HepG2 (cell line): Measurements from ENCODE around the gene CITED4. TPM values are rescaled to one million over a fixed set of nuclear protein-coding genes. Genes with fewer than 3 reads are reported as not detected.

Experiments used
- EP300 ChIP-seq, 3 experiments: sonication (generic) in 1 of 3; formaldehyde crosslinking in 1 of 3; IDR thresholded peaks; 2 replicates each; pipeline versions ENCODE4 v1.5.1 to v1.6.1; 2011 to 2020; ENCODE audit warnings: low read depth in 2 of 3, low read length in 2 of 3, borderline replicate concordance in 1 of 3, improper control_type of control experiment in 1 of 3, mild to moderate bottlenecking in 1 of 3, missing genetic modification reagents in 1 of 3, moderate library complexity in 1 of 3
- FOSL2 ChIP-seq: sonication (generic); formaldehyde crosslinking; IDR thresholded peaks from 2 replicates; pipeline ENCODE4 v1.4.0; 2020; ENCODE audit warnings: missing genetic modification reagents
- GABPA ChIP-seq, 2 experiments: IDR thresholded peaks; 2 replicates each; pipeline ENCODE4 v1.6.1; 2011 to 2016; ENCODE audit warnings: low read depth in 2 of 2, low read length in 1 of 2, missing biosample characterization in 1 of 2, missing genetic modification characterization in 1 of 2
- GATAD2A ChIP-seq: IDR thresholded peaks from 2 replicates; pipeline ENCODE4 v1.6.1; 2016
- HDAC2 ChIP-seq: sonication (generic); formaldehyde crosslinking; IDR thresholded peaks from 2 replicates; pipeline ENCODE4 v1.4.0; 2020; ENCODE audit warnings: missing genetic modification reagents
- HNRNPH1 ChIP-seq: fragments of 200-400 bp; formaldehyde crosslinking; optimal IDR thresholded peaks from 2 replicates; pipeline ENCODE3; 2017; ENCODE audit warnings: mild to moderate bottlenecking, low read depth, low read length
- KDM5A ChIP-seq: fragments of 200-600 bp; sonication (generic); IDR thresholded peaks from 2 replicates; pipeline ENCODE4 v1.7.0; 2018; ENCODE audit warnings: antibody characterized with exemption, mild to moderate bottlenecking, low read length, borderline replicate concordance
- ZBTB8A ChIP-seq: sonication (generic); formaldehyde crosslinking; IDR thresholded peaks from 2 replicates; pipeline ENCODE4 v1.4.0; 2020; ENCODE audit warnings: mild to moderate bottlenecking, low read depth, missing genetic modification reagents, borderline replicate concordance
- polyA plus RNA-seq, 8 experiments: library from polyadenylated mRNA; depleted of rRNA in 3 of 8; stranded (reverse) in 7 of 8; unstranded in 1 of 8; fragments of >200 nt; fragmentation: Illumina TruSeq in 4 of 8; extraction: Trizol in 4 of 8; gene quantifications; 2 replicates each; pipeline versions ENCODE4 v1.2.1 to v1.2.3, GENCODE V29; 2011 to 2016; ENCODE audit warnings: low read depth in 4 of 8, missing spikeins in 1 of 8, mixed read lengths in 1 of 8; ENCODE audit not compliant: insufficient read depth in 1 of 8
- total RNA-seq, 5 experiments: library from RNA; depleted of rRNA; stranded (reverse); fragments of >200 nt; fragmentation: Illumina TruSeq; extraction: Trizol; gene quantifications; 2 replicates each; pipeline ENCODE4 v1.2.3, GENCODE V29; 2016; ENCODE audit warnings: low read depth in 1 of 5
- TF ChIP-seq, protein P1 (sequence below): sonication (generic); formaldehyde crosslinking; IDR thresholded peaks from 2 replicates; pipeline ENCODE4 v1.5.0; 2020; ENCODE audit warnings: mild to moderate bottlenecking, missing genetic modification reagents, moderate library complexity
- TF ChIP-seq, protein P2 (sequence below): sonication (generic); formaldehyde crosslinking; conservative IDR thresholded peaks from 2 replicates; pipeline ENCODE4 v1.4.0; 2020; ENCODE audit warnings: mild to moderate bottlenecking, missing genetic modification reagents, moderate library complexity

CITED4 gene
- total and polyA plus RNA-seq, 2 of the 13 experiments (the other 11 are each of a cell fraction or from before 2014, with no cell fraction given): 1.5 to 9.9 TPM

GRCh38 chr1:40896482-40896881, 34.3 kb upstream of the CITED4 start (continued):
- TF ChIP-seq, protein P1, sequence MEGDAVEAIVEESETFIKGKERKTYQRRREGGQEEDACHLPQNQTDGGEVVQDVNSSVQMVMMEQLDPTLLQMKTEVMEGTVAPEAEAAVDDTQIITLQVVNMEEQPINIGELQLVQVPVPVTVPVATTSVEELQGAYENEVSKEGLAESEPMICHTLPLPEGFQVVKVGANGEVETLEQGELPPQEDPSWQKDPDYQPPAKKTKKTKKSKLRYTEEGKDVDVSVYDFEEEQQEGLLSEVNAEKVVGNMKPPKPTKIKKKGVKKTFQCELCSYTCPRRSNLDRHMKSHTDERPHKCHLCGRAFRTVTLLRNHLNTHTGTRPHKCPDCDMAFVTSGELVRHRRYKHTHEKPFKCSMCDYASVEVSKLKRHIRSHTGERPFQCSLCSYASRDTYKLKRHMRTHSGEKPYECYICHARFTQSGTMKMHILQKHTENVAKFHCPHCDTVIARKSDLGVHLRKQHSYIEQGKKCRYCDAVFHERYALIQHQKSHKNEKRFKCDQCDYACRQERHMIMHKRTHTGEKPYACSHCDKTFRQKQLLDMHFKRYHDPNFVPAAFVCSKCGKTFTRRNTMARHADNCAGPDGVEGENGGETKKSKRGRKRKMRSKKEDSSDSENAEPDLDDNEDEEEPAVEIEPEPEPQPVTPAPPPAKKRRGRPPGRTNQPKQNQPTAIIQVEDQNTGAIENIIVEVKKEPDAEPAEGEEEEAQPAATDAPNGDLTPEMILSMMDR (CRISPR knock-in tag): no peak
- TF ChIP-seq KDM5A: no peak
- TF ChIP-seq HDAC2 (CRISPR knock-in tag): no peak
- TF ChIP-seq GABPA (IDR thresholded peaks at IDR 0.05; ENCODE audit: low read depth, low read length): no peak
- TF ChIP-seq GABPA (CRISPR knock-in tag; IDR thresholded peaks at IDR 0.05; ENCODE audit: low read depth): no peak
- TF ChIP-seq, protein P2, sequence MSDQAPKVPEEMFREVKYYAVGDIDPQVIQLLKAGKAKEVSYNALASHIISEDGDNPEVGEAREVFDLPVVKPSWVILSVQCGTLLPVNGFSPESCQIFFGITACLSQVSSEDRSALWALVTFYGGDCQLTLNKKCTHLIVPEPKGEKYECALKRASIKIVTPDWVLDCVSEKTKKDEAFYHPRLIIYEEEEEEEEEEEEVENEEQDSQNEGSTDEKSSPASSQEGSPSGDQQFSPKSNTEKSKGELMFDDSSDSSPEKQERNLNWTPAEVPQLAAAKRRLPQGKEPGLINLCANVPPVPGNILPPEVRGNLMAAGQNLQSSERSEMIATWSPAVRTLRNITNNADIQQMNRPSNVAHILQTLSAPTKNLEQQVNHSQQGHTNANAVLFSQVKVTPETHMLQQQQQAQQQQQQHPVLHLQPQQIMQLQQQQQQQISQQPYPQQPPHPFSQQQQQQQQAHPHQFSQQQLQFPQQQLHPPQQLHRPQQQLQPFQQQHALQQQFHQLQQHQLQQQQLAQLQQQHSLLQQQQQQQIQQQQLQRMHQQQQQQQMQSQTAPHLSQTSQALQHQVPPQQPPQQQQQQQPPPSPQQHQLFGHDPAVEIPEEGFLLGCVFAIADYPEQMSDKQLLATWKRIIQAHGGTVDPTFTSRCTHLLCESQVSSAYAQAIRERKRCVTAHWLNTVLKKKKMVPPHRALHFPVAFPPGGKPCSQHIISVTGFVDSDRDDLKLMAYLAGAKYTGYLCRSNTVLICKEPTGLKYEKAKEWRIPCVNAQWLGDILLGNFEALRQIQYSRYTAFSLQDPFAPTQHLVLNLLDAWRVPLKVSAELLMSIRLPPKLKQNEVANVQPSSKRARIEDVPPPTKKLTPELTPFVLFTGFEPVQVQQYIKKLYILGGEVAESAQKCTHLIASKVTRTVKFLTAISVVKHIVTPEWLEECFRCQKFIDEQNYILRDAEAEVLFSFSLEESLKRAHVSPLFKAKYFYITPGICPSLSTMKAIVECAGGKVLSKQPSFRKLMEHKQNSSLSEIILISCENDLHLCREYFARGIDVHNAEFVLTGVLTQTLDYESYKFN (CRISPR knock-in tag): peak; percentile 40; the same call in 1 of the 2 replicates
- no peak for TF ChIP-seq HNRNPH1
- peak in 1 of 2 experiments; percentile 30; a peak in 1 of 4 replicates for TF ChIP-seq EP300 (IDR thresholded peaks at IDR 0.05; ENCODE audit: low read depth in 2 of 2, low read length in 2 of 2)
- no peak for TF ChIP-seq EP300 (CRISPR knock-in tag; IDR thresholded peaks at IDR 0.05; ENCODE audit: borderline replicate concordance)
- TF ChIP-seq ZBTB8A (CRISPR knock-in tag): no peak
- 0 out of 2 replicates have a peak, but pooled peaks have one; percentile 15 for TF ChIP-seq FOSL2 (CRISPR knock-in tag)
- peak; percentile 21; the same call in 1 of the 2 replicates for TF ChIP-seq GATAD2A (CRISPR knock-in tag)
